HFFc6 (cell line): ENCODE results near the gene ZNF75A. TPM values are rescaled to one million over a fixed set of nuclear protein-coding genes. Genes with fewer than 3 reads are reported as not detected.

Experiments
- DNase-seq: peaks from one replicate; pipeline ENCODE4 v3.0.0-alpha.2; 2018
- H3K27ac Mint-ChIP-seq: 2 replicates; pipeline ENCODE4 v1.8.0; 2020; ENCODE audit warnings: mild to moderate bottlenecking, mixed read lengths
- H3K27me3 Mint-ChIP-seq: 2 replicates; pipeline ENCODE4 v1.8.0; 2021; ENCODE audit warnings: mild to moderate bottlenecking, moderate library complexity, mixed read lengths; ENCODE audit not compliant: insufficient read depth
- H3K36me3 Mint-ChIP-seq: 2 replicates; pipeline ENCODE4 v1.8.0; 2021; ENCODE audit warnings: low read depth, mixed read lengths
- H3K4me1 Mint-ChIP-seq: 2 replicates; pipeline ENCODE4 v1.8.0; 2020; ENCODE audit warnings: low read depth, mixed read lengths
- H3K4me3 Mint-ChIP-seq: 2 replicates; pipeline ENCODE4 v1.8.0; 2020; ENCODE audit warnings: mild to moderate bottlenecking, moderate library complexity, mixed read lengths
- H3K9me3 Mint-ChIP-seq: 2 replicates; pipeline ENCODE4 v1.8.0; 2020; ENCODE audit warnings: mild to moderate bottlenecking, mixed read lengths
- total RNA-seq, 6 experiments: library from RNA; stranded (reverse); fragmentation: NEBNext Ultra II Directional; extraction: Animal tissue kit (Norgen Biotek cat#: 25700); gene quantifications; 2 replicates in 1 of 6; 3 replicates in 5 of 6; pipeline ENCODE4 v1.2.3, GENCODE V29; 2021
- TF ChIP-seq, protein P1 (sequence below): fragments of 200-600 bp; sonication (generic); IDR thresholded peaks from 2 replicates; pipeline ENCODE4 v1.5.0; 2021; ENCODE audit warnings: antibody characterized with exemption, mild to moderate bottlenecking

Gene ZNF75A
- total RNA-seq, 6 experiments from 2014 or later = 12.7 to 16.6 (median 14.4) TPM

DNA sequence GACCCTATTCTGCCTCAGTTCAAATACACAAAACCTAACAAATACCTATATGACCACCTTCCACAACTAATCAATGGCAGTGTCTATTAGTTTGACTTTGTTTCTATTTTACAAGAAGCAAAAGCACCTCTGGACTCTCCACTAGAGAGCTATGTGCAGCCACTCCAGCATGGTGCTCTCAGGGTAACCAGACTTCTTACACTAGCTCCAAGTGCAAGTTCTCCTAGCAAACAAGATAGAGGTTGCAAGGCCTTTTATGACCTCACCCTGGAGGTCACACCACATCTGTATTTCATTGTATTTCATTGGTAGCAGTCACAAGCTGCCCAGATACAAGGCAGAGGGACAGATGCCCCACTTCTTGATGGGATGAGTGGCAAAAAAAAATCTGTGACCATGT, 30.4 kb upstream of the ZNF75A start:
- no peak overlapping the region for H3K27ac Mint-ChIP-seq
- H3K27me3 Mint-ChIP-seq = peaks cover 9% of the 10 kb centered on the region
- H3K36me3 Mint-ChIP-seq = no peaks in the 10 kb centered on the region
- DNase-seq = no peak
- no peaks in the 10 kb centered on the region for H3K4me1 Mint-ChIP-seq
- no peaks in the 10 kb centered on the region for H3K9me3 Mint-ChIP-seq
- TF ChIP-seq, protein P1, sequence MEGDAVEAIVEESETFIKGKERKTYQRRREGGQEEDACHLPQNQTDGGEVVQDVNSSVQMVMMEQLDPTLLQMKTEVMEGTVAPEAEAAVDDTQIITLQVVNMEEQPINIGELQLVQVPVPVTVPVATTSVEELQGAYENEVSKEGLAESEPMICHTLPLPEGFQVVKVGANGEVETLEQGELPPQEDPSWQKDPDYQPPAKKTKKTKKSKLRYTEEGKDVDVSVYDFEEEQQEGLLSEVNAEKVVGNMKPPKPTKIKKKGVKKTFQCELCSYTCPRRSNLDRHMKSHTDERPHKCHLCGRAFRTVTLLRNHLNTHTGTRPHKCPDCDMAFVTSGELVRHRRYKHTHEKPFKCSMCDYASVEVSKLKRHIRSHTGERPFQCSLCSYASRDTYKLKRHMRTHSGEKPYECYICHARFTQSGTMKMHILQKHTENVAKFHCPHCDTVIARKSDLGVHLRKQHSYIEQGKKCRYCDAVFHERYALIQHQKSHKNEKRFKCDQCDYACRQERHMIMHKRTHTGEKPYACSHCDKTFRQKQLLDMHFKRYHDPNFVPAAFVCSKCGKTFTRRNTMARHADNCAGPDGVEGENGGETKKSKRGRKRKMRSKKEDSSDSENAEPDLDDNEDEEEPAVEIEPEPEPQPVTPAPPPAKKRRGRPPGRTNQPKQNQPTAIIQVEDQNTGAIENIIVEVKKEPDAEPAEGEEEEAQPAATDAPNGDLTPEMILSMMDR = no peak
- H3K4me3 Mint-ChIP-seq = no peak overlapping the region

DNA sequence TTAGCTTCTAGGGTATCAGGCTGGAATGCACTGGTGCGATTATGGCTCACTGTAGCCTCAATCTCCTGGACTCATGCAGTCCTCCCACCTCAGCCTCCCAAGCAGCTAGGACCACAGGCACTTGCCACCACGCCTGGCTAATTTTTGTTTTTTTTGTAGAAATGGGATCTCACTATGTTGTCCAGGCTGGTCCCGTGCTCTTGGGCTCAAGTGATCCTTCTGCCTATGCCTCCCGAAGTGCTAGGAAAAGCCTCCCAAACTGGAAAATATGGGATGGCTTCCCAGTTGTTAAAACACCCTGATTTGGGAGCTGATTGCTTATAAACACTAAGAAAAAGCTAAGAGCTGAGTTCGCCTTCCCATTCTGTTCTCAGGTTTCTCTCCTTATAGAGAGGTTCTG, 28.6 kb upstream of the ZNF75A start:
- H3K27me3 Mint-ChIP-seq = peaks cover 9% of the 10 kb centered on the region

DNA sequence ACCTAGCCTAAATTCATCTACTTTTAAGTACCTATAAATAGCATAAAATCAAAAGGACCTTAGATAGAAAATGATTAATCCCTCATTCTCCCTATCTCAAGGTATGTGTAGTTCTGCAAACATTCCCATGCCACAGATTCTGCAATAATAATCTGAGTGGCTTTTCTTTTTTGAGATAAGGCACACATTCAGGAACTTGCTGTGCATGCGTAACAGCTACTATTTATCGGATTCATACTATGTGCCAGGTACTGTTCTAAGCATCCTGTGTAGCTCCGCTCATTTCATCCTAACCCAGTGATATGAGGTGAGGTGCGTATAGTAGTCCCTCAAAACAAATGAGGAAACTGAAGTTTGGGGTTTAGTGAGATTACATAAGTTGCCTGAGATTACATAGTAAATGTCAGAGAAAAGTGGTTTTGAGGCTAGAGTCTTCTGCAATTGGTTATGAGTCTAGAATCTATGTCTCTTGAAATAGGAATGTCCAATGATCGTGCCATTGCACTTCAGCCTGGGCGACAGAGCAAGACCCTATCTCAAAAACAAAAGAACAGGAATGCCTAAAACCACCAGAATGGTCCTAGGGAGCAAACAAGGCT, 24.0 kb upstream of the ZNF75A start:
- Mint-ChIP-seq H3K9me3 (peaks cover 20% of the 10 kb centered on the region), H3K36me3 (peaks cover 26% of the 10 kb centered on the region), H3K27ac (no peak overlapping the region), H3K4me3 (peak overlapping the region; percentile 94; the same call in 1 of the 2 replicates), H3K4me1 (peaks cover 29% of the 10 kb centered on the region), H3K27me3 (peaks cover 9% of the 10 kb centered on the region)
- DNase-seq = no peak
- TF ChIP-seq, protein P1 = no peak

More for the DNA sequence above, 28.6 kb upstream of the ZNF75A start:
- H3K9me3 Mint-ChIP-seq = no peaks in the 10 kb centered on the region
- DNase-seq = no peak
- H3K4me1 Mint-ChIP-seq = 0 out of 2 replicates have a peak, but pooled peaks cover 2% of the 10 kb centered on the region
- no peaks in the 10 kb centered on the region for H3K36me3 Mint-ChIP-seq
- TF ChIP-seq, protein P1 = no peak
- H3K27ac Mint-ChIP-seq = no peak overlapping the region
- H3K4me3 Mint-ChIP-seq = no peak overlapping the region

DNA sequence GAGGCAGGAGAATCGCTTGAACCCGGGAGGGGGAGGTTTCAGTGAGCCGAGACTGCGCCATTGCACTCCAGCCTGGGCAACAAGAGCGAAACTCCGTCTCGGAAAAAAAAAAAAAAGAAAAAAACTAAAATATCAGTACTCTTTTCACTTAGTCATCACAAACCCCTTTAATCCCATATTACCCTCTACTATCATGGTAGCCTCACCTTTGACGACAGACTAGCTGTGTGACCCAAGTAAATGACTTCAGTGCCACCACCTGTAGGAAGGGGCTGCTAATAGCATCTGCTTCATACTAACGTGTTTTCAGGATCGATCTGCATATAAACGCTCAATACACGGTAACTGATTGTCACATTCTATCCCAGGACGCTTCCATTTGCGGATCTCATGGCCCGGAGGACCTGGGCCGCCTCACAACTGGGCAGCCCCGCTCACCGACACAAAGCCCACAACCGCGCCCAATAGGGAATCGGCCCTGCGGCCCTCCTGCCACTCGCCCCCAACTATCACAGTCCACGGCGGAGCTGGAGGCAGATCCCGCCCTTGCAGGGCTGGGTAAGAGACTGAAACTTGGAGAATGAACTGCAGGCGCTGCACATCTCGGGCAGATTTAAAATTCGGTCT, 23.1 kb upstream of the ZNF75A start:
- TF ChIP-seq, protein P1 = peak; percentile 12; the same call in 1 of the 2 replicates
- Mint-ChIP-seq H3K4me3 (peak overlapping the region; percentile 94), H3K27me3 (peaks cover 2% of the 10 kb centered on the region; the same call in 1 of the 2 replicates), H3K36me3 (peaks cover 34% of the 10 kb centered on the region), H3K9me3 (peaks cover 26% of the 10 kb centered on the region), H3K27ac (peak overlapping the region; percentile 100), H3K4me1 (peaks cover 29% of the 10 kb centered on the region)
- no peak for DNase-seq

DNA sequence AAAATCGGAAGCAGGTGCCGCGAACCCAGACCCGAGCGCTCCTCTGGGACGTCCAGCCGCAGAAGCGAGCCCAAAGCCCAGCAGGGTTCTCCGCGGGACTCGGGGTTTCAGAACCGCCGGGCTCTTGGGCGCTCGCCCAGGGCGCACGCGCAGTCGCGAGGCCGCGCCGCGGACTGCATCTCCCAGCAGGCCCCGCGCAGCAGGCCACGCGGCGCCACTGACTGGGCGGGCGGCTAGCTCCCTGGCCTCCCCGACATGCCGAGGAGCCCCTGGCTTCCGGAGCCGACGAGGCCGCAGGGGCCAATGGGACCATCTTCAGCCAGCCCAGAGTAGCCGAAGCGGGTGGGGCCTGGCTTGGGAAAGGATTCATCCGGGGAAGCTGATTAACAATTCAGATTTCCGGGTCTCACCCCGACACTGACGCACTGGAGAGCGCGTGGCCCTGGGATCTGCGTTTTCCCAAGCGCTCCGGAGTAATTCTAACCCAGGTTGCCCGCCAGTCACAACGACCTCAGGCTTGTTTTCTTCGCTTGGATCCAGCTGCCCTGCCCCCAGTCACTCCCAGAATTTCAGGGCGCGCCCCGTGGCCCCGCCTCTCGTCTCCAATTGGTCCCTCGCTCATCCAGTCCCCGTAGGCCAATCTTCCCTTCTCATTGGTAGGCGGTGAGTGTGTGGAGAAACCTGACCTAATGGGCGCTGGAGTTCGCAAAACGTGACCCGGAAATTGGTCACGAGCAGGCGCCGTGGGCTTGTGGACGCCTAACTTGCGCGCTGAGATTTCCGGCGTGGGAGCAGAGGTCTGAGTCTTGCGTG, 22.4 kb upstream of the ZNF75A start, which contains the start of gene ZNF263:
TSS of gene ZNF263 (plus strand) at position 762 of the 813 bp plus-strand sequence. CDS start 328 bp downstream, outside the sequence.
- Mint-ChIP-seq H3K4me3 (peak within 1 kb of the TSS; percentile 94), H3K9me3 (peaks cover 33% of the 10 kb centered on the region), H3K4me1 (peaks cover 29% of the 10 kb centered on the region), H3K27me3 (no peaks in the 10 kb centered on the region), H3K27ac (peak within 1 kb of the TSS; percentile 100), H3K36me3 (peaks cover 41% of the 10 kb centered on the region)
- TF ChIP-seq, protein P1 = no peak
- peak; percentile 97 for DNase-seq
